CD1c-positive myeloid dendritic cell (primary cell): ENCODE measurements around the gene DDX17.

Experiments
- DNase-seq: peaks from one replicate; pipeline ENCODE4 v3.0.0-alpha.2; 2016; ENCODE audit errors: extremely low spot score

The DDX17 gene

GRCh38 chr22:38448945-38449745 lies 57.0 kb downstream of the DDX17 start:
- DNase-seq = no peak

- DNase-seq = no peak
Measured at GRCh38 chr22:38446018-38446601, 60.0 kb downstream of the DDX17 start.

GRCh38 chr22:38444783-38445182 lies 61.3 kb downstream of the DDX17 start:
- no peak for DNase-seq

GRCh38 chr22:38443628-38444521 lies 62.2 kb downstream of the DDX17 start:
- no peak for DNase-seq

- DNase-seq = no peak
Measured at GRCh38 chr22:38442967-38443627, 63.0 kb downstream of the DDX17 start.

GRCh38 chr22:38441620-38442287 lies 64.4 kb downstream of the DDX17 start:
- no peak for DNase-seq

- no peak for DNase-seq
Measured at GRCh38 chr22:38440747-38441350, 65.3 kb downstream of the DDX17 start.

GRCh38 chr22:38437416-38437815 lies 68.7 kb downstream of the DDX17 start:
- no peak for DNase-seq

GRCh38 chr22:38436629-38437395 lies 69.3 kb downstream of the DDX17 start:
- DNase-seq = no peak

- DNase-seq = no peak
Measured at GRCh38 chr22:38435965-38436364, 70.1 kb downstream of the DDX17 start.

- no peak for DNase-seq
Measured at GRCh38 chr22:38435010-38435409, 71.1 kb downstream of the DDX17 start.

GRCh38 chr22:38433871-38434270 lies 72.2 kb downstream of the DDX17 start:
- DNase-seq = no peak
